AG10803 (cell line): ENCODE results near the gene TGFBI.

Experiments used
- DNase-seq: peaks from one replicate; pipeline ENCODE4 v3.0.0; 2010; ENCODE audit warnings: low read depth
- H3K4me3 ChIP-seq: 2 replicates; pipeline ENCODE4 v1.5.1; 2011; ENCODE audit warnings: mild to moderate bottlenecking, low read length, control low read depth
- TF ChIP-seq, protein P1 (sequence below): conservative IDR thresholded peaks from 2 replicates; pipeline ENCODE4 v1.5.1; 2011; ENCODE audit warnings: mild to moderate bottlenecking, low read length, control low read depth, inconsistent platforms

The TGFBI gene

DNA sequence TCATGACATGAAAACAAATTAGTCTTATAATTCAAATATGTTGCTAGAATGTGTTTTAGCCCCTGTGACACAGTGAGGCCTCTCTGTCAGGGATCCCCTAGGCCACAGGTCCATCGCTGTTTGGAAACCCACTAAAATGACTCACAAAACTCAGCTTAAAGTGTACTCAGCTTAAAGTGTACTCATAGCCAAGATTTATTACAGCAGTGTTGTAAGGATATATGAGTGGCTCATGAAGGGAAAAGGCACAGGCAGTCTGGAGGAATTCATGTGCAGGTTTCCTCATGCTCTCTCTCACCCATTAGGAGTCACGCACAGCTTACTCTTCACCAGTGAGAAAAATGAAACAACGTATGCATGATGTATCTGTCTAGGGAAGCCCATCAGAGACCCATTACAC is 24.4 kb upstream of the TGFBI start:
- peak; percentile 91 for DNase-seq
- no peak overlapping the region for H3K4me3 ChIP-seq
- TF ChIP-seq, protein P1, sequence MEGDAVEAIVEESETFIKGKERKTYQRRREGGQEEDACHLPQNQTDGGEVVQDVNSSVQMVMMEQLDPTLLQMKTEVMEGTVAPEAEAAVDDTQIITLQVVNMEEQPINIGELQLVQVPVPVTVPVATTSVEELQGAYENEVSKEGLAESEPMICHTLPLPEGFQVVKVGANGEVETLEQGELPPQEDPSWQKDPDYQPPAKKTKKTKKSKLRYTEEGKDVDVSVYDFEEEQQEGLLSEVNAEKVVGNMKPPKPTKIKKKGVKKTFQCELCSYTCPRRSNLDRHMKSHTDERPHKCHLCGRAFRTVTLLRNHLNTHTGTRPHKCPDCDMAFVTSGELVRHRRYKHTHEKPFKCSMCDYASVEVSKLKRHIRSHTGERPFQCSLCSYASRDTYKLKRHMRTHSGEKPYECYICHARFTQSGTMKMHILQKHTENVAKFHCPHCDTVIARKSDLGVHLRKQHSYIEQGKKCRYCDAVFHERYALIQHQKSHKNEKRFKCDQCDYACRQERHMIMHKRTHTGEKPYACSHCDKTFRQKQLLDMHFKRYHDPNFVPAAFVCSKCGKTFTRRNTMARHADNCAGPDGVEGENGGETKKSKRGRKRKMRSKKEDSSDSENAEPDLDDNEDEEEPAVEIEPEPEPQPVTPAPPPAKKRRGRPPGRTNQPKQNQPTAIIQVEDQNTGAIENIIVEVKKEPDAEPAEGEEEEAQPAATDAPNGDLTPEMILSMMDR, result no peak

DNA sequence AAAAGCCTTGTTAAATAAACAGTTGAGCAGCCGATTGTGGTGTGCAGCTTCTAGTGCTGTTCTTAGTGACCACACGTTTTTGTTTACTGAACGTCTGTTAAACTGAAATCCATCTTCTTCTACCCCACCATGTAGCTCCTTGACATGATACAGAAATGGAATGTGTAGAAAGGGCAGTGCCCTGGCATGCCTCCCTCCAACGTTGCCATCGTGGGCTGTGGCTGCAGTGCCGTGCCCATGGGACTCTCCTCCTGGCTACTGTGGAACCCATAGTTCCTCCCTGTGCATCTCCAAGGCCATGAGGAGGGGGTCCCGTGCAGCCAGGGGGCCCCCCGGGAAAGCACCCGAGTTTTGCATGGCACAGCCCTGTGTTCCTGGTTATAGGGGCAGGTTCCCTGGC is 23.3 kb upstream of the TGFBI start:
- no peak for DNase-seq
- TF ChIP-seq, protein P1, result no peak
- H3K4me3 ChIP-seq, result no peak overlapping the region

DNA sequence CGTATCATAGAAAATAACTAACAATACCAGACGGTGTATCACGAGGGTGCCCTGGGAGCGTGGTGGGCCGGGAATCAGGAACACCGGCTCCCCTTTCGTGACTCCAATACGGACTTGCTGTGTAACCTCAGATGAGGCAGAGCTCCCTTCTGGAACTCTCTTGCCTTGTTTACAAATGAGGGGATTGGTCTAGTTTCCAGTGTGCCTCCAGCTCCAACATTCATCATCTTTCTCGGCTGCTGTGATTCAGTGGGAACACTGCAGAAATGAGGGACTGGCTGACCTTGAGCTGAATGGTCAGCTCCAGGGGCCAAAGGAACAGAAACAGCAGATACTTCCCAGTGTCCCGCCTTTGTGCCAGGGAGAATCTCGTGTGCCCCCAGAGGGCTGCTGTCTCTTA is 22.6 kb upstream of the TGFBI start:
- no peak overlapping the region for H3K4me3 ChIP-seq
- TF ChIP-seq, protein P1, result no peak
- peak; percentile 59 for DNase-seq

DNA sequence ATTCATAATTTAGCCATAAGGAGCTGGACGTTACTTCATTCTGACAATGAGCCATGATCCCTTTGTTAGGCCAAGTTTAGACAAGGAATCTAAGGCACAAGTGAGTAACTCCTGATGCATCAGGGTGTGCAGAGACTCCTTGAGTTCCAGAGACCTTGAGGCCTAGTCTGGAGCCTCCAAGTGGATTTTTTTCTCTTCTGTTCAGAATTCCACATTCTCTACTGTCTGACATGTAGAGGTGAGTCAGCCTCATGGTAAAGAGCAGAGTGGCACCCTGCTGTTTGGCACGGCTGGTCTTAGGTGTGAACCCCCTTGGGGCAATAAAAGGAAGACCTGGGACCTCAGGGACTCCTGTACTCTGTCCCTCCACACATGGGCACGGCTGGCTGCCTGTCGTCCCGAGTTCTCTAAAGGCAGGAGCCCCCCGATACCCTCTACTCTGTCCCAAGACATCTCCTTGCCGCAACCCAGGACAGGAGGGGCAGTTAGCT is 22.0 kb upstream of the TGFBI start:
- TF ChIP-seq, protein P1, result no peak
- DNase-seq, result peak; percentile 94
- no peak overlapping the region for H3K4me3 ChIP-seq

DNA sequence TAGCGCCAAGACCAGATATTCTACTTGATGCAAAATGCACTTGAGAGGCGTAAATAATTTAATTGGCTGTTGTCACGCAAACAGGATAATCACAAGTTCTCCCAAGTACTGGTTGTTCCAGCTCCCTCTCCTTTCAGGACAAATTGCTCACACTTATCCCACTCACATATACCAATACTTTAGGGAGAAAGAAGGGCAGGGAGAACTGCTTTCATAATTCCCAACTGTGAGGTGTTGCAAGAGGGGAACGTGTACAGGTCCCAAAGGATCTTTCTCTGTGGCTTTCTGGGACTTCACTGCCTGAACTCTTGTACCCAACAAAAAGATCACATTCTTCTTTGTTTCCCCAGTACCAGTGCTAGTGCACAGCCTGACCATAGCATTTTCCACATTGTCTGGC is 21.5 kb upstream of the TGFBI start:
- TF ChIP-seq, protein P1, result no peak
- no peak overlapping the region for H3K4me3 ChIP-seq
- DNase-seq, result no peak

DNA sequence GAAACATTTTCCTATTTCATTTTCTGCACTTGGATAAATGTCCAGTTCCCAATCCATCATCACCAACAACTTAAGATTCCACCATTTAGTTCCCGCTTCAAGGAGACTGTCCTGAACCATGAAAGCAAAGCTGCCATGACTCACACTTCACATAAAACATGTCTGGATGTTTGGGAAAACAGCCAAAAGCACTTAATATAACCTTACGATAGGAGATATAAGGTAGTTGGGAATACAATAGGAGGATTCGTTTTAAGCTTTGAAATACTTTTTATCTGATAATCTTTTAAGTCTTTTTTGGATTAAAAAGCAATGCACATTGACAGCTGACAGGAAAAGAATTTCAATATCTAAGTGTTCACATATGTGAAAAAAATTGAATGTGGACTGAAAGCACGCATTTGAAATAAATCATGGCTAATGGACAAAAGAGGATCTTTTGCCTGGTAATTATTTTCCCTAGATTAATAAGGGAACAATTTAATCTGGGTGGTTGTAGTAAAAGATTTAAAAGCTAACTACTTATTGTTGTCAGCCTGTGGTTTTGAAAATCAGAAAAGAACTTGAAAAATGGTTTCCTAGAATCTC is 17.3 kb upstream of the TGFBI start:
- DNase-seq, result peak; percentile 86
- TF ChIP-seq, protein P1, result no peak
- no peak overlapping the region for H3K4me3 ChIP-seq

DNA sequence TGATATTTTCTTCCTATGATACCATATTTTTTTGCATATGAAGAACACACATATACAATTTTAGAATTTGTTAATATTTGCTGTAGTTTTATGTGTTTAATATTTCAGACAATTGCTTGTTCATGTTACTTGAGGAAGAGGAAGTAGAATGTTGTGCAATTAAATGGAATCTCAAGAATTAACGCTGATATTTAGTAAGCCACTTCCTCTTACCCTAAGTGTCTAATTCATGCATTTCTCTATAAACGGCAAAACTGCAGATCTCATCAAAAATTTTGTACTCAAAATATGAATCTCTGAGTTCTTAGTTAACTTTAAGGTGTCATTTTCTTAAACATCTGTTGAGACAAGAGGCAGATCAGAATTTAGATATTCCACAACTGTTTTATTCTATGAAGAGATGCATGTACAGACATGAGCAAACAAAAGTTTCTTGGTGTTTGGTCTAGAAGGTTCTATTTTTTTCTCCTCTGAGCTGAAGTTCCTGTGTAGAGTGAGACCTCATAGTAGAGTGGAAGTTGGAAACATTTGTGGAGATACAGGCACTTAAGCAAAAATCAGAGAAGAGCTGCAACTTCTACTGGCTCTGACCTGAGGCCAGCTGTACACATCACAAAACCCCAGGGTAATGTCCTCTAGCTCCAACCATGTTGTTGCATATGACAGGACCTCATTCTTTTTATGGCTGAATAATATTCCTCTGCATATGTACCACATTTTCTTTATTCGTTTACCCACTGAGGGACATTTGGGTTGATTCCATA is 16.6 kb upstream of the TGFBI start:
- DNase-seq, result peak; percentile 76
- H3K4me3 ChIP-seq, result no peak overlapping the region
- TF ChIP-seq, protein P1, result no peak
